ENCODE measurements around the gene LARP7. TPM values are rescaled to one million over a fixed set of nuclear protein-coding genes. Genes with fewer than 3 reads are reported as not detected.

The LARP7 gene
- total and polyA plus RNA-seq, 2 of the 8 experiments (the other 6 are each of a cell fraction or from before 2014, with no cell fraction given): 9.3 to 38.3 TPM

DNA sequence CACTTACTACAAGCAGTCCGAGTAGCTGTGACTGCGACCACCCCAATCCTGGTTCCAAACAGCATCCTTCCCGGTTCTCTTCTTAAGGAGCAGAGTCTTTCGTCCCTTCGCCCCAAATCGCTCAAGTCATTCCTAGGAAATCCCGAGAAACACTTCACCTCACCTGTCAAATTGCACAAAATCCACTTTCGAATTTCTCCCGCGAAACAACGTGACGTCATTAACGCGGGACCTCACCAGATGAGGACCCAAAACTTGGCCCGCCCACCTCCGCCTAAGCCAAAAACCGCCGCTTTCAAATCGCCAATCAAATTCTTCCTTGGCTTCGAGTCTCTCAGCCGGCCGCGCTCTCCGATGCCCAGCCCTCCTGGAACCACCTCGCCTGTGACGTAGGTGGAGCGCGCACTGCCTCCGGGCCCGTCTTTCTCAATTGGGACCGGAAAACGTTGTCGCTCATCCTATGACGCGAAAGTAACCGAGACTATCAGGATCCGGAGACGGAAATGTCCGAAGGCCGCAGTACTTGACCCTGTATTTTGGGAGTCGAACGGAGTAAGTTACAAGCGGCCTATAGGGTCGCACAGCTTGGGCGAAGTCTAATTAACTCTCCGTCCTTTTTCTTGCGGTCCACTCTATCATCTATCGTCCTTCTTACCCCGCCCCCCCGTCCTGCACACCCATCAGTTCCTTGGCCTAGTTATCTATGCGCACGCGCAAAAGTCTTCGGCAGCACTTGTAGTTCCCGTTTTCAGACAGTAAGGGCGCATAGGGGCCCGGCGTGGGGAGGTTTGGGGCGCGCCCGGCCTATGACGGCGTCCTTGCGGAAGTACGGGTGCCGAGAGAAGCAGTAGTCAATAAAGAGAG lies at the start of gene LARP7, which contains the start of gene ZGRF1 (continued):
- TF ChIP-seq KDM4A (IDR thresholded peaks at IDR 0.05; ENCODE audit: low read depth, low read length, severe bottlenecking) (peak; percentile 86), CBX5 (IDR thresholded peaks at IDR 0.05; ENCODE audit: low read depth, low read length) (no peak), GABPA (IDR thresholded peaks at IDR 0.05; ENCODE audit: borderline replicate concordance, insufficient read depth, low read length) (no peak), SP2 (IDR thresholded peaks at IDR 0.05; ENCODE audit: low read length) (0 out of 2 replicates have a peak, but pooled peaks have one; percentile 5), EP300 (IDR thresholded peaks at IDR 0.05; ENCODE audit: borderline replicate concordance in 1 of 2, low read depth in 2 of 2, low read length in 2 of 2) (peak in 1 of 2 experiments; percentile 52; a peak in 1 of 3 replicates), EZH2 (IDR thresholded peaks at IDR 0.05; ENCODE audit: low read depth, low read length, severe bottlenecking) (no peak), SIX5 (IDR thresholded peaks at IDR 0.05; ENCODE audit: low read depth, low read length) (no peak), CHD1 (IDR thresholded peaks at IDR 0.05; ENCODE audit: low read depth, low read length) (no peak), RNF2 (IDR thresholded peaks at IDR 0.05; ENCODE audit: borderline replicate concordance, low read depth, low read length, missing control alignments, poor library complexity, severe bottlenecking) (no peak), HDAC6 (IDR thresholded peaks at IDR 0.05; ENCODE audit: low read depth, low read length) (no peak), MAFK (IDR thresholded peaks at IDR 0.05; ENCODE audit: low read depth, low read length) (no peak), BRCA1 (IDR thresholded peaks at IDR 0.05; ENCODE audit: low read depth, low read length) (0 out of 2 replicates have a peak, but pooled peaks have one; percentile 43), CREB1 (IDR thresholded peaks at IDR 0.05) (peak; percentile 98), SP4 (IDR thresholded peaks at IDR 0.05; ENCODE audit: low read length) (peak; percentile 89), SRF (IDR thresholded peaks at IDR 0.05; ENCODE audit: low read depth, low read length) (peak; percentile 66), CHD2 (IDR thresholded peaks at IDR 0.05; ENCODE audit: low read length) (0 out of 2 replicates have a peak, but pooled peaks have one; percentile 26), FOSL1 (IDR thresholded peaks at IDR 0.05; ENCODE audit: insufficient read depth, low read depth, low read length) (no peak)
- TF ChIP-seq, protein P1, sequence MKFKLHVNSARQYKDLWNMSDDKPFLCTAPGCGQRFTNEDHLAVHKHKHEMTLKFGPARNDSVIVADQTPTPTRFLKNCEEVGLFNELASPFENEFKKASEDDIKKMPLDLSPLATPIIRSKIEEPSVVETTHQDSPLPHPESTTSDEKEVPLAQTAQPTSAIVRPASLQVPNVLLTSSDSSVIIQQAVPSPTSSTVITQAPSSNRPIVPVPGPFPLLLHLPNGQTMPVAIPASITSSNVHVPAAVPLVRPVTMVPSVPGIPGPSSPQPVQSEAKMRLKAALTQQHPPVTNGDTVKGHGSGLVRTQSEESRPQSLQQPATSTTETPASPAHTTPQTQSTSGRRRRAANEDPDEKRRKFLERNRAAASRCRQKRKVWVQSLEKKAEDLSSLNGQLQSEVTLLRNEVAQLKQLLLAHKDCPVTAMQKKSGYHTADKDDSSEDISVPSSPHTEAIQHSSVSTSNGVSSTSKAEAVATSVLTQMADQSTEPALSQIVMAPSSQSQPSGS (IDR thresholded peaks at IDR 0.05; ENCODE audit: low read length): no peak
- TF ChIP-seq, protein P2, sequence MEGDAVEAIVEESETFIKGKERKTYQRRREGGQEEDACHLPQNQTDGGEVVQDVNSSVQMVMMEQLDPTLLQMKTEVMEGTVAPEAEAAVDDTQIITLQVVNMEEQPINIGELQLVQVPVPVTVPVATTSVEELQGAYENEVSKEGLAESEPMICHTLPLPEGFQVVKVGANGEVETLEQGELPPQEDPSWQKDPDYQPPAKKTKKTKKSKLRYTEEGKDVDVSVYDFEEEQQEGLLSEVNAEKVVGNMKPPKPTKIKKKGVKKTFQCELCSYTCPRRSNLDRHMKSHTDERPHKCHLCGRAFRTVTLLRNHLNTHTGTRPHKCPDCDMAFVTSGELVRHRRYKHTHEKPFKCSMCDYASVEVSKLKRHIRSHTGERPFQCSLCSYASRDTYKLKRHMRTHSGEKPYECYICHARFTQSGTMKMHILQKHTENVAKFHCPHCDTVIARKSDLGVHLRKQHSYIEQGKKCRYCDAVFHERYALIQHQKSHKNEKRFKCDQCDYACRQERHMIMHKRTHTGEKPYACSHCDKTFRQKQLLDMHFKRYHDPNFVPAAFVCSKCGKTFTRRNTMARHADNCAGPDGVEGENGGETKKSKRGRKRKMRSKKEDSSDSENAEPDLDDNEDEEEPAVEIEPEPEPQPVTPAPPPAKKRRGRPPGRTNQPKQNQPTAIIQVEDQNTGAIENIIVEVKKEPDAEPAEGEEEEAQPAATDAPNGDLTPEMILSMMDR (IDR thresholded peaks at IDR 0.05; ENCODE audit: control extremely low read depth in 1 of 3, insufficient read depth in 1 of 3, low read depth in 1 of 3, low read length in 3 of 3): peak; percentile 66 to 83 (median 72)

All from H1 (cell line).